GM19452 (cell line): ENCODE measurements around the gene RAB23.
"Not testable (repeated sequence)": the region's sequence is repeated elsewhere in the genome, so short reads cannot be mapped to it uniquely, and the experiment has no call there.

ENCODE experiments used
- ATAC-seq: cut with Tn5 transposase; IDR thresholded peaks from one replicate; pipeline ENCODE4 v1.9.1; 2021; ENCODE audit not compliant: unreplicated experiment

The RAB23 gene

GRCh38 chr6:57243526-57243925, 21.4 kb upstream of the RAB23 start:
- not testable (repeated sequence) for ATAC-seq

DNA sequence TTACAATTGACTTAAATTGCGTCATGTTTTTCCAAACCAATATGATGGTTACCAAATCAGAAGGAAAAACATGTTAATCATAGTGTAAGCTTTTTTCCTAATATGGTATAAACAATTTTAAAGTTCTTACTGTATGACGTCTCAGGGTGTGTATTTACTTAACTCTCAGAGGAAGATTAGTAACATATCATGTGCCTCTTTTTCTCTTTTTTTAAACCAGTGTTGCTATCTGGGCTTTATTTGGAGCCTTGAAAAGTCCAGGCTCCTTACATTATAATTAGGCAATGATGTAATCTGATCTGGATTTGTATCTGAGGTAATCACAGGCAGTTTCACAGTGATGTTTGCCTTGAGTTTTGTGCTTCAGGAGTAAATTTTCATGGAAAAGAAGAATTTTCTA, 20.4 kb upstream of the RAB23 start:
- ATAC-seq: no peak

DNA sequence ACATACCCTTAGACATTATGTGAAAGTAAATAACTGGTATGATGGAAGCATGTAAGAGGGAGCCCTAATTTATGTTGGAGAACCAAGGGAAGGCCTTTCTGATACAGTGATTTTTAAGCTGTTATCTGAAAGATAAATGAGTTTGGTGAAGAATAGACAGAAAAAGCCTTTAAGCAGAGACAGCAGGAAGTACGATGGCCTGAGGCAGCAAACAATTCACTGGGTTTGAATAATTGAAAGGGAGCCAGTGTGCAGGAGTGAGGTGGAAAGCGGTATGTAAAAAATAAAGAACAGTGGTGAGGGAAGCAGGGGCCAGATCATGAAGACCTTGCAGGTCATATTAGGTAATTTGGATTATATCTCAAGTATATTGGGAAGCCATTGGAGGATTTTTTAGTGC, 4.1 kb upstream of the RAB23 start:
- ATAC-seq: no peak

- ATAC-seq: no peak
These were observed 2.8 kb upstream of the RAB23 start for GRCh38 chr6:57224769-57225515.

DNA sequence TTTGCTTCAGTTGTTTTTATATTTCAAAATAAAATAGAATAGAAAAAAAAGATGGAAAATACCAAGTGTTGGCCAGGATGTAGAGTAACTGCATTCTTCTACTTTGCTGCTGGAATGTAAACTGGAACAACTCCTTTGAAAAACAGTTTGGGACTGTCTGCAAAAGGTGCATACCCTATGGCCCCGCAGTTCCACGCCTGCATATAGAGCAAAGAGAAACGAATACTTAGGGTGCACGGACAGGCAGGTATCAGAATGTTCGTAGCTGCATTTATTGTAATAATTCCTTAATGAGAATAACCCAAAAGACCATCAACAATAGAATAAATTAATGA, 603 bp upstream of the RAB23 start:
- ATAC-seq: no peak

DNA sequence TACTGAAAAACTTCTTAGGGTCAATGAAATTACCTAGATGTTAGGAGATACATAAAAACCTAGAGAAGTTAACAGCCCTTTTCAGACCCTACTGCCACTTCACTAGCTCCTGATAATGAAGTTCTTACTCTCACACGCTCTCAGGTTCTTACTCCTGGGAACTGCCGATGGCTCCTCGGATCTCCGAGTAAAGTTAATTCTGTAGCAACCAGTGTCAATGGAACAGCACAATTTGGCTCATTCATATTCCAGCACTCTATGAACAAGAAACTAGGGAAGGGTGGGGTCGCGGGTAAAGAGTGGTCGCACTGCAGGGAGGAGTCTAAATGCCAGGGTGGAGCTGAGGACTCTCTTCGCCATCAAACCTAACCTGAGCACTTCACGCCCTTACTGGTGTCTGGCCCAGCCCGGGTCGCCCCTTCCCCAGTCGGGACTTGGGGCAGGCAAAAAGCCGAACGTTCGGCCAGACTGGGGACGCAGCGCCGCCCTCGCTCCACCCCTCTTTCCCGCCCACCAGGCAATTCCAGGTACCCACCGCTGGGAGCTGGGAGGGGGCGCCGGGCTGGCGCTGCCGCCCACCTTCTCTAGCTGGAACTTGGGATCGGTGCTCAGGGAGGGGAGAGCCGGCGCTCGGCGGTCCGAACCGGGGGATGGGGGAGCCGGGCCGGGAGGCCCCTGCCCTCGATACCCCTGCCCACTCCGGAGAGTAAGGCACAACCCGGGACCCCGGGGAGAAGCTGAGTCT, 744 bp downstream of the RAB23 start:
- ATAC-seq: peak; percentile 60

DNA sequence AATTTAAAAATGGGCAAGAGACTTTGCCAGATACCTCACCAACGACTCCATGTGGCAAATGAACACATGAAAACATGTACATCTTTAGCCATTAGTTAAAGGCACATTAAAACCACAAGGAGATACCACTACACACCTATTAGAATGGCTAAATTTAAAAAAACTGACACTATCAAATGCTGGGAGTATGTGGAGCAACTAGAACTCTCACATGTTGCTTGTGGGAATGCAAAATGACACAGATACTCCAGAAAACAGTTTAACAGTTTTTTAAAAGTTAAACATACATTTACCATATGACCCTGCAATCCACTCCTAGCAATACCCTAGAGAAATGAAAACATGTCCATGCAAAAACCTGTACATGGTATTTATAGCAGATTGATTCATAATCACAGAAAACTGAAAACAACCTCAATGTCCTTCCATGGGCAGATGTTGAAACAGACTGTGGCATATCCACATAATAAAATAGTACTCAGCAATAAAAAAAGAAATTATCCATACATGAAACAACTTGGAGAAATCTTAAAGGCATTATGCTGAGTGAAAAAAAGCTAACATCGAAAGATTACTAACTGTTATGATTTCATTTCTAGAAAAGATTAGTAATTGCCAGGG, 1.9 kb downstream of the RAB23 start:
- no peak for ATAC-seq

GRCh38 chr6:57217270-57217669, 4.8 kb downstream of the RAB23 start:
- ATAC-seq: no peak

GRCh38 chr6:57216235-57217101, 5.6 kb downstream of the RAB23 start:
- ATAC-seq: no peak

DNA sequence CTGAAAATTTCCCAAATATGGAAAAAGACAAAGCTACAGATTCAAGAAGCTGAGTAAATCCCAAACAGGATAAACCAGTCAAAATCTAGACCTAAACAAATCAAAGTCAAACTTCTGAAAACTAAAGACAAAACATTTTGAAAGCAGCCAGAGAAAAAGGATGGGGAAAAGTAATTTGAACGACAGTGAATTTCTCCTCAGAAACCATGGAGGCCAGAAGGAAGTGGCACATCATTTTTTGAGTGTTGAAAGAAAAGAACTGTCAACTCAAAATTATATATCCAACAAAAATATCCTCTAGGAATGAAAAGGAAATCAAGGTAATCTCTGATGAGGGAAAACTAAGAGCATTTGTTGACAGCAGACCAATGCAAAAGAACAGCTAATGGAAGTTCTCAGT, 6.8 kb downstream of the RAB23 start:
- ATAC-seq: no peak

- no peak for ATAC-seq
These were observed 12.0 kb downstream of the RAB23 start for GRCh38 chr6:57210060-57210459.

DNA sequence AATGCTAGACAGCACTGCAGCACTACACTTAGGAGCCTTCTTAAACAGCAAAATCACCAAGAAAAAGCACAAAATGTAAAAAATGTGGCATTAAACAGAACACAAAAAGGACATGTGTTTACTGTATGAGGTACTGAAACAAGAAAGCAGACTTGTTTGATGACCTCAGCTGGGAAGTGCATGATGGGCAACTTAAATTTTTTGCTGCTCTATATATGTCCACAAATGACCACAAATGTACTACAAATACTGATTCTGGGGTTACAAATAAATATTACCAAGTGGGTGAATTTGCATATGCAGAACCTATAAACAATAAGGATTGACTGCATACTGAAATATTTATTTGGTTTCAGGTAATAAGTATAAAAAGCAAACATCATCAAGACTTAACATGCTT, 13.1 kb downstream of the RAB23 start:
- no peak for ATAC-seq

- ATAC-seq: no peak
These were observed 14.2 kb downstream of the RAB23 start for GRCh38 chr6:57207872-57208271.

- no peak for ATAC-seq
These were observed 15.0 kb downstream of the RAB23 start for GRCh38 chr6:57207141-57207540.

- ATAC-seq: no peak
These were observed 16.4 kb downstream of the RAB23 start for GRCh38 chr6:57205550-57206328.

DNA sequence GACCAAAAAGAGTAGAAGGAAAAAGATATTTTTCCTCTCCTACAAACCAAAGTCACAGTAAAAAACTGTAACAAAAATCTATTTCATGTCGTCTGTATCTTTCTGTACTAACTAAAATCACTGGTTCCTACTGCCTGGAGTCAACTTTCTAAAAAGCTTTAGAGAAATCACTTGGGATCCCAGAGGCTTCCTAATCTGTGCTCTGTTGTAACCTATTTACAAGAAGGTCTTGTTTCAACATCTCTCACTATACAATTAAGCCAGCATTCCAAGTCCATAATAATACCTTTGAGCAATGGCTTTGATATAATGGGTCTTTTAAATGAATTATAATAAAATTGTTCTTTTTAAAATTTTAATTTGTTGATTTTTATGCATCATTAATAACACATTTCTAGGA, 20.4 kb downstream of the RAB23 start:
- no peak for ATAC-seq

DNA sequence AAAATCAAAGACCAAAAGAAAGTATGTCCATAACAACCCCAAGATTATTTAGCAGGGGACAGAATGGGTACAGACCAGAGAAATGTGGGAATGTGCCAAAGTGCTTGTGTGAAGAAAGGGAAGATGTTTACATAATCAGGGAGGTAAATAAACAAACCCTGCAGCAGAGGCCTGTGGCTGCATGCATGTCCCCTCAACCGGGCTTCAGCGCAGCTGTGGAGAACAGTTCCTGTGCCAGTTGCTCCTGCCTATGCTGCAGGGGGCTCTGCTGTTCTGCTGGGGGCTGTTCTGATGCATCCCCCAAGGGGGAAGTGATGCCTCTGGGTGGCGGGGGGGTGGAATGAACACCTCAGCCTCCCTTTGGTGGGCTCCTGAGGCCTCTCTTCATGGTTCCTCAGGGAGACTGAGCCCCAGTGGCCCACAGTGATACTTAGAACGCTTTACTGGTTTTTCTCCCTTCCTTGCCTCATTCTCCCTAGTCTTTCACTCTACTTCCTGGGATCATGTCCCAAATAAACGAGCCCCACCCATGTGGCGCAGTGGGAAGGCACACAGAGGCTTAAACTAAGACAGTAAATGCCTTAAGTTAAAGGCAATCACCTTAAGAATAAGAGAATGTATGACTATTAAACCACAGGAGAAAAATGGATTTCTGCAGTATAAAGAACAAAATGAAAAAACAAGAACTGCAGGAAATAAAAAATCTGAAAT, 23.0 kb downstream of the RAB23 start:
- no peak for ATAC-seq

DNA sequence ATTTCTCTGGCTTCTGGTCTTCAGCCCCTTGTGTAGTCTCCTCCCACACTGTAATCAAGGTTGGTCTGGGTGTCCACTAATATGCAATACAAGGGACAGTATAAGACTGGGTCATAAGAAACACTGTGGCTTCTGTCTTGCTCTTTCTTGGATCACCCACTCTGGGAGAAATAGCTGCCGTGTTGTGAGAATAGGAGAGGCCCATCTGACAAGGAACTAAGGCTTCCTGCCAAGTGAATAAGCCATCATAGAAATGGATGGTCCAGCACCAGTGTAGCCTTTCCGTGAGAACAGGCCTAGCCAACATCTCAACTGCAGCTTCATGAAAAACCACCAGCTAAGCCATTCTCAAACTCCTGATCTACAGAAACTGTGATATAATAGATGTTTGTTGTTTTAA, 26.6 kb downstream of the RAB23 start:
- ATAC-seq: no peak

DNA sequence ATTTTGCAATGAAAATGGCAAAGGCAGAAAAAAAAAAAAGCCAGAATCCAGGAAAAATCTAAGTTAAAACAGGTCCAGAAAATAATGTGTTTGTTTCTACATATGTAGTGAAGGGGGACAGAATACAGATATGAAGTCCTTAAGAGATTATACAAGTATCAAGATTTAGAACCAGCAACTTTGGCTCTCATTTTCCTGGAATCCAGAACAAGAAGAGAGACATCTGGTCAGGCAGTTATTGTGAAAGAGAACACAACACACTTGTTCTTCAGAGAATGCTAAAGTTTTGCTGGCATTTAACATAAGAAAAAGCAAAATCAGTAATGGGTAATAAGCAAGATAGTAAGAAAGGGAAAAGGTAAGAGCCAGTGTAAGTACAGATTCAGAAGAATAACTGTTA, 28.9 kb downstream of the RAB23 start:
- no peak for ATAC-seq

DNA sequence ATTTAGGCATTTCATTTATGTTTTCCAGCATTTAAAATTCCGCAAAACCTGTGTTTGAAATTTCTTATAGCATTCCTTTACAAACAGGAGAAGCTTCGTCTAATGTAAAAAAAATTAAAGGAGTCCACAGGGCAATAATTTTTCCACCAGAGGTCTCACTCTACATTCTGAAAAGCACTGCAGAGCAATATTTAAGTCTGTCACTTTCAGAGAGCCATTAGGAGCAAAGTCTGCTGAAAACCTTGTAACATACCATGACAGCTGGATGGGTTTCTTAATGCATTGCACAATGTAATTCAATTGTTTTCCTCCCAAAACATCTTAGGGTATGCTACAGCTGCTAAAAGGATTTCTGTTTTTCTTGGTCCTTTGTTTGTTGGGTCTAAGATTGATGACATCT, 32.0 kb downstream of the RAB23 start:
- no peak for ATAC-seq
